Measurements from ENCODE around the gene BLMH. TPM values are rescaled to one million over a fixed set of nuclear protein-coding genes. Genes with fewer than 3 reads are reported as not detected.

The BLMH gene
- total and polyA plus RNA-seq, 2 donors (not counting 3 experiments of a cell fraction or from before 2014, with no cell fraction given): 24.6 to 65.8 TPM

- Histone ChIP-seq H3K4me3 (replicated peaks in 1 of 3; ENCODE audit: insufficient read depth in 1 of 3, low read depth in 1 of 3, low read length in 3 of 3) (no peak overlapping the region), H3K9me1 (replicated peaks; ENCODE audit: control insufficient read depth, extremely low read depth, insufficient read depth, low read length) (no peaks in the 10 kb centered on the region), H4K20me1 (replicated peaks; ENCODE audit: control insufficient read depth, extremely low read depth, insufficient read depth, low read length) (no peaks in the 10 kb centered on the region), H3K27me3 (ENCODE audit: control insufficient read depth in 2 of 2, insufficient read depth in 2 of 2, low read length in 2 of 2) (no peaks in the 10 kb centered on the region), H3K27ac (ENCODE audit: insufficient read depth, low read depth, low read length) (no peak overlapping the region), H3K36me3 (ENCODE audit: control insufficient read depth in 2 of 2, extremely low read depth in 1 of 2, insufficient read depth in 2 of 2, low read length in 2 of 2) (peaks cover 8 to 18% of the 10 kb centered on the region in 2 experiments), H3K9me3 (replicated peaks; ENCODE audit: control insufficient read depth, insufficient read depth, low read length) (no peaks in the 10 kb centered on the region), H3K79me2 (ENCODE audit: control insufficient read depth, insufficient read depth, low read length) (no peaks in the 10 kb centered on the region), H3K4me1 (ENCODE audit: control insufficient read depth, extremely low read depth, insufficient read depth, low read length) (no peaks in the 10 kb centered on the region), H3K9ac (replicated peaks; ENCODE audit: extremely low read depth, insufficient read depth, low read length) (no peak overlapping the region), H3K4me2 (ENCODE audit: insufficient read depth, low read length) (no peak overlapping the region), H2AFZ (ENCODE audit: low read depth, low read length) (no peak overlapping the region)
- dilution Hi-C loops (cut with MboI; ENCODE audit: extremely low pct_ligation_motif_present, low sequenced_read_pairs) (no loop called here), intact Hi-C loops (cut with micrococcal nuclease) (no loop called here)
- no peak for DNase-seq (ENCODE audit: low read depth, low spot score)
- ChIA-PET POLR2A (no interaction called here), CTCF (interaction anchor here (1.7 to 2.2 kb wide), 2 partner anchors 9 to 11 kb away, joined by 4 to 8 read pairs; no protein-coding TSS in a partner anchor)
- TF ChIP-seq POLR2AphosphoS5 (IDR thresholded peaks at IDR 0.05; ENCODE audit: insufficient read depth, low read depth, low read length) (no peak), MAX (IDR thresholded peaks at IDR 0.05; ENCODE audit: insufficient read depth, insufficient read length) (no peak), GATA2 (IDR thresholded peaks at IDR 0.05; ENCODE audit: insufficient read depth, insufficient read length, low read depth, low read length) (no peak), POLR2A (IDR thresholded peaks at IDR 0.05; ENCODE audit: low read depth, low read length) (no peak), CTCF (IDR thresholded peaks at IDR 0.05; ENCODE audit: extremely low read depth in 1 of 2, insufficient read depth in 1 of 2, low read depth in 1 of 2, low read length in 2 of 2) (no peak), MYC (IDR thresholded peaks at IDR 0.05; ENCODE audit: low read depth, low read length) (no peak), JUN (IDR thresholded peaks at IDR 0.05; ENCODE audit: borderline replicate concordance, insufficient read depth, insufficient read length, low read depth) (no peak), FOS (IDR thresholded peaks at IDR 0.05; ENCODE audit: borderline replicate concordance, insufficient read depth, low read length) (no peak), EZH2 (IDR thresholded peaks at IDR 0.05; ENCODE audit: borderline replicate concordance, low read depth, low read length, severe bottlenecking) (no peak)
- no TSS peak for BruUV-seq (replicated peaks)
- FAIRE-seq: no peak
Measured at GRCh38 chr17:30248786-30249185, 43.0 kb downstream of the BLMH start.

Data from endothelial cell of umbilical vein (primary cell).